Stimulated activated CD8-positive, alpha-beta memory T cell treated with anti-CD3 and anti-CD28 coated beads, Interleukin-12 subunit alpha, Interleukin-12 subunit beta, amount 100 ng/mL, for 4 hours (primary cell): ENCODE results near the gene NBAS.

Experiments
- DNase-seq: peaks from one replicate; pipeline ENCODE4 v3.0.0-alpha.2; 2020; ENCODE audit warnings: low read depth

The NBAS gene

DNA sequence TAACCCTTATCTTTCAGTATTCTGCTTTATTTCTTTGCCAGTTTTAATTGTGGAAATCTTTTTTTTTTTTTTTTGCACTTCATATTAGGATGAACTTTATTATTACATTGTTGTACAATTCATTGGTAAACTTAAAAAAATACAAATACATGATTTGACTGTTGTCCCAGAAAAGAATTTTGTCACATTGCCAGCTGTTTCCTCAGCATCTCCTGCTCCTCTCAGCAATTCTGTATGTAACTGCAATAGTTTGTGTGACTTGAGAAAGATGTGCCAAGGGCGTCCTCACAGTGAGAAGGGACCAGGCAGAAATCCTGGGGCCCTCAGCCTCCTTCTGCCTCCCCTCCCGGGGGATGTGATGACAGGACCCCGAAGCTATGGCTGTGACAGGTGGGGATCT is 254.4 kb downstream of the NBAS start:
- DNase-seq, result no peak

- no peak for DNase-seq
Measured at GRCh38 chr2:15303874-15304273, 257.3 kb downstream of the NBAS start.

DNA sequence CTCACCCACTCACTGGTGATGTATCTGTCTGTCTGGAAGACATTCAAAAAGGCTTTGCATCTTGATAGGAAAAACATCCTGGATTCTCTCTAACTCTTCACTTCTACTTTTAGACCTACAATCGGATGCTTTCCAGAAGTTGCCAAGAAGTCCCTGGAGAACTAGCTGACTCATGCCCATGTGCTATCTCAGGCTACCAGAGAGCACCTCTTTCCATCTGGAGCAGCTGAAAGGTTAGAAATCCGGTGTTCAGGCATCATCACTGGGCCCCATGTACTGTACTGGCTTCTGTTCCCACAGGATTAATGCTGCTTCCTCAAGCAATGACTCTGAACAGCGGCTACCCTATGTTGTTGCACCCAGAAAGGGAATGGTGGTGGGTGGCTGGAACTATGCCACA is 259.0 kb downstream of the NBAS start:
- no peak for DNase-seq

GRCh38 chr2:15300624-15301573 is 260.2 kb downstream of the NBAS start:
- no peak for DNase-seq

- DNase-seq, result no peak
Measured at GRCh38 chr2:15299904-15300520, 261.1 kb downstream of the NBAS start.

- no peak for DNase-seq
Measured at GRCh38 chr2:15298770-15299169, 262.4 kb downstream of the NBAS start.

GRCh38 chr2:15293262-15293937 is 267.7 kb downstream of the NBAS start:
- DNase-seq, result no peak

DNA sequence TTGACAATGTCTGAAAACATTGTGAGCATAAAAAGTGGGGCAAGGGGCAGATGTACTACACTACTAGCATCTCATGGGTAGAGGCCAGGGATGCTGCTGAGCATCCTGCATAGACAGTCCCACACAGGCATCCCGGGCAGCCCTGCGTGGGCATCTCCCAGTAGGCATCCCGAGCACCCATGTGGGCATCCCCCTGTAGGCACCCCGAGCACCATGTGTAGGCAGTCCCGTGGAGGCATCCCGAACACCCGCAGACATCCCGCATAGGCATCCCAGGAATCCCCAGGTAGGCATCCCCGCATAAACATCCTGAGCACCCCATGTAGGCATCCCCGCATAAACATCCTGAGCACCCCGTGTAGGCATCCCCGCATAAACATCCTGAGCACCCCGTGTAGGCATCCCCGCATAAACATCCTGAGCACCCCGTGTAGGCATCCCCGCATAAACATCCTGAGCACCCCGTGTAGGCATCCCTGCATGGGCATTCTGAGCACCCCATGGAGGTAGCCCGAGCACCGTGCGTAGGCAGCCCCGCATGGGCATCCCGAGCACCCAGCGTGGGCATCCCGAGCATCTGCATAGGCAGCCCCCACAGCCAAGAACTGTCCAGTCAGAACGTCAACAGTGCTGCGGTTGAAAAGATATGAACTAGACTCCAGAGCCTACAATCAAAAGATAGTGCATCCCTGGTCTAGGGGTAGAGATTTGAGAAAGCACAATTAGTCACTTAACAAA is 273.5 kb downstream of the NBAS start:
- DNase-seq, result no peak

DNA sequence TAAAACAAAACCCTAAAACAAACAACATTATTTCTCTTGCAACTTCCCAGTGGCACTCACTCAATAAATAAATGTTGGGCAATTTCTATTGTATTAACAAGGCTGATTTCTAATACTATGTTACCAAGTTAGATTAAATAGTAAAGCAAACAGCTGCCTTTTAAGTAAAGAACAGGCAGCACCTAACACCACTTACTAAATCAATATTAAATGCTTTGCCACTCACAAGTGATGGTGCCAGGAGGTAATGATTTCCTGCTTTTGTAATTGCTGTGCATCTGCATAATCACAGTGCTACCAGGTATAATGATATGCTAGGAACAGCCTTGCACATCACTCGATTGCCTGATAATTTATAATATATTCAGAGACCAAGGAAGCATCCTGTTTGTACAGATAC is 276.5 kb downstream of the NBAS start:
- no peak for DNase-seq

GRCh38 chr2:15281681-15282080 is 279.5 kb downstream of the NBAS start:
- DNase-seq, result no peak

- DNase-seq, result no peak
Measured at GRCh38 chr2:15279201-15279876, 281.8 kb downstream of the NBAS start.

DNA sequence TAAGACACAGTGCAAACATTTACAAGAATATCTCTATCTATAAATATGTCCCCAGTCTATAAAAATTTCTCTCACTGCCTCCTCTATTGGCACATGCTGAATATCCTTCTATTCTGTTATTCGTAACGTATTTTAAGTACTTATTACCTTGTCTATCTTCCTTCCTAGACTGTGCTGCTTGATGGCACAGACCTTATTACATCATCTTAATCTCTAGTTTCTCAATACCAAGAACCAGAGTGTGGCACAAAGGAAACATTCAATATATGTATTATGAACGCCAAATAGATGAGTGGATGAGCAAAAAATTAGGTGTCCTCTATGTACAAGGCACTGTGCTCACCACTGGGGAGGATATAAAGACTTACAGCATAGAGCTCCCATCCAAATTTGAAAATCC is 282.8 kb downstream of the NBAS start:
- DNase-seq, result no peak

- no peak for DNase-seq
Measured at GRCh38 chr2:15275346-15275745, 285.8 kb downstream of the NBAS start.

DNA sequence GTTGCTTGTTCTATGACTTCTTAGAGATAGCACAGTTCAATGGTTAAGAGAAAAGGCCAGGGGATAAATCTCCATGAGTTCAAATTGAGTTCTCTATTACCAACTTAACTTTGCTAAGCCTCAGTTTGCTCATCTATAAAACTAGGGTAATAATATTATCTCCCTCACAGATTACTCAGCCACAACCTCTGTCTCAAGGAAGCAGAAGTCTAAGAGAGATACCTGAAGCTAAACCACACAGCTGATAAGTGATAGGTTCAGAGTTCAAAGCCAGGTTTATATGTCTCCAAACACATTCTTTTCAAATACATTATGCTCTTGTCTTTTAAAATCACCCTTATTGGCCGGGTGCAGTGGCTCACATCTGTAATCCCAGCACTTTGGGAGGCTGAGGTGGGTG is 287.7 kb downstream of the NBAS start:
- DNase-seq, result no peak

DNA sequence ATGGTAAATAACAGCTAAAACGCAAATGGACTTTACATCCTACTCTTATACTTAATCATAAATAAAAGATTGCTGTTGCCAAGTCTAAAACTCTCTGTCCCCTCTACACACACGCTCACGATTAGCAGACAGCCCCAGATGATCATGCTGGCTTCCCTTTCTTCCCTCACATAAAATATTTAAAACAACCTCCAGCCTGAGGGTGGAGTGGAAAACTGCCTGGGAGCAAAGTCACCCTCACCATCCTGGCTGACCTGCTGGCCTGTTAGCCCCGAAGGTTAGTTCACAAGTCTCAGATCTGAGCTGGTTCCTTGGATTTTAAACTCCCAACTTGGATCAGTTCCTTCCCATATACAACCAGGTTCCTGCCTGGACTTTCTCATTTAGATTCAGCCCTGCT is 288.2 kb downstream of the NBAS start:
- no peak for DNase-seq

- DNase-seq, result no peak
Measured at GRCh38 chr2:15271941-15272542, 289.1 kb downstream of the NBAS start.

- DNase-seq, result no peak
Measured at GRCh38 chr2:15271276-15271675, 289.9 kb downstream of the NBAS start.

- no peak for DNase-seq
Measured at GRCh38 chr2:15269043-15269442, 292.1 kb downstream of the NBAS start.

DNA sequence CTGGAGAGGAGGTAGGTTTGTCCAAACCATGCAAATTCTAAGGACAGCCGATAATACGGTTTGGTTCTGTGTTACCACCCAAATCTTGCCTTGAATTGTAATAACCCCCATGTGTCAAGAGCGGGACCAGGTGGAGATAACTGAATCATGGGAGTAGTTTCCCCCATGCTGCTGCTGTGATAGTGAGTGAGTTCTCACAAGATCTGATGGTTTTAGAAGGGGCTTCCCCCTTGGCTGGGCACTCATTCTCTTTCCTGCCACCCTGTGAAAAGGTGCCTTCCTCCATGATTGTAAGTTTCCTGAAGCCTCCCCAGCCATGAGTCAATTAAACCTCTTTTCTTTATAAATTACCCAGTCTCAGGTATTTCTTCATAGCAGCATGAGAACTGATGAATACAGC is 295.2 kb downstream of the NBAS start:
- DNase-seq, result no peak

- DNase-seq, result no peak
Measured at GRCh38 chr2:15263976-15264685, 297.0 kb downstream of the NBAS start.

- DNase-seq, result no peak
Measured at GRCh38 chr2:15262792-15263191, 298.3 kb downstream of the NBAS start.
